SIG-M5 treated with dmso at 0.1 percent for 504 hours (cell line): ENCODE results near the gene VWA5B1.

Experiments
- DNase-seq: peaks from one replicate; lab custom pipeline; 2025; ENCODE audit not compliant: unreplicated experiment; lab: John Stamatoyannopoulos, UW

The VWA5B1 gene

DNA sequence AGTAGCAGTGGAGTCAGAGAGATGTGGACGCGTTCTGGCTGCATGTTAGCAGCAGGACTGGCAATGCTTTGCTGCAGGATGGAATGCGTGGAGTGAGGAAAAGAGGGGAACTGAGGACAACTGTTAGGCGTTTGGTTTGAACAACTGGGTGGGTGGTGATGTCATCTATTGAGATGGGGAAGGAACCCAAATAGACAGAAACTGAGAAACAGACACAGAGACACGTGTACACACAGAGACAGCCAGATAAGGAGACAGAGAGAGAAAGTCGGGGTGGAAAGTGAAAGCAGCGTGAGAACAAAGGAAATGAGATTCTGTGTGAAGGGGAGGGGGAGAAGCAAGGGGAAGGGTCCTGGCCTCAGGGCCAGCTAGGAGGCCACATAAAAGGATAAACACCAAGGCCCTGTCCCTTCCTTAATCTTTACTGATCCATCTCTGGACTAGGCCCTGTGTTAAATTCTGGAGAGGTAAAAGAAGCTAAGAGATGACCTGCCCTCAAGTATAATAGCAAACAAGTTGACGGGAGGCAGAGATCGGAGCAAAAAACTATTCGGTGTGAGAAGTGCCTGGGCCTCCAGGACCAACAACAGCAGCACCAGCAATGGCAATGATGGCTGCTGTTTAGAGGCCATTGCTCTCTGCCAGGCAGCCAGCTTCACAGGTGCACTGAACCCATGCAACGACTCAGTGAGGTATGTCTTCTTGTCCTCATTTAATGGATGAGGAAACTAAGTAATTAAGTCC, 31.6 kb downstream of the VWA5B1 start:
- no peak for DNase-seq

DNA sequence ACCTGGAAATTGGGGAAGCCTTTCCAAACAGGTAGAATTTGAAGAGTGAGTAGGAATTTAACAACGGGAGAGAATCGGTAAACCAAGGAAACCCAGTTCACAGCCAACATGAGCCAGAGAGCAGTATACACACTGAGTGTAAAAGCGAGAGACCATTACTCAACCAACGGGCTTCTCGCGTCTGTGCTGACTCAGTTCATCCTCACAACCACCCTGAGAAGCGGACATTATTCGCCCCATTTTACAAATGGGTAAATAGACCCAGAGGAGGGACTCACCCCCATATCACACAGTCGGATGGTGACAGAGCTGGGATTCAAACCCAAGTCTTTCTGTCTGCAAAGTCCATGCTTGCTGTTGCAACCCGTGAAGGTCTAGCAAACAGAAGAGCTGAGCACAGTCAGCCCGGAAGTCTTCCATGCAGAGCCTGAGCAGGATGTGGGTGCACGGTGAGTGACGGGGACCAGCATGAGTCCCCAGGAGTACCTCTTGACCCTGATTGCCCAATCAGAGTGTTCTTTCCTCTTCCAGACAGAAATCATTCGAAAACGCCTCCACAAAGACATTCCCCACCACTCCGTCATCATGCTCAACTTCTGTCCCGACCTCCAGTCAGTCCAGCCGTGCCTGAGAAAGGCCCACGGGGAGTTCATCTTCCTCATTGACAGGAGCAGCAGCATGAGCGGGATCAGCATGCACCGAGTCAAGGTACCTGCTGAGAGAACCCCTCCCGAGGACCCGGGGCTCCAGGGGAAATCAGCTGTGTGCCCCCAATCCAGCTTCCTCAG, 32.3 kb downstream of the VWA5B1 start:
- DNase-seq = no peak

DNA sequence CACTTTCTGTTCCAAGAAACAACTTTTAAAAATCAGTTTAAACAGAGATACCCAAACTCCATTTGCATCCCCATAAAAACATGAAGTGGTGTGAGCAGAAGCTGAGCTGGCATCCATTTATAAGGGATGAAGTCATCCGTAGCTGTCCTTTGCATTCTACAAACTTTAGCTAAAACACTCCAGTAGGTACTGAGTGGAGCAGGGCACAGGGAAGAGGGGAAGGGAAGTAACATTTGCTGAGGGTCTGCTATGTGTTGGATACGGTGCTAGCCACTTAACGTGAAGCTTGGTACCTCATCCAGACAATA, 32.9 kb downstream of the VWA5B1 start:
- DNase-seq = no peak

DNA sequence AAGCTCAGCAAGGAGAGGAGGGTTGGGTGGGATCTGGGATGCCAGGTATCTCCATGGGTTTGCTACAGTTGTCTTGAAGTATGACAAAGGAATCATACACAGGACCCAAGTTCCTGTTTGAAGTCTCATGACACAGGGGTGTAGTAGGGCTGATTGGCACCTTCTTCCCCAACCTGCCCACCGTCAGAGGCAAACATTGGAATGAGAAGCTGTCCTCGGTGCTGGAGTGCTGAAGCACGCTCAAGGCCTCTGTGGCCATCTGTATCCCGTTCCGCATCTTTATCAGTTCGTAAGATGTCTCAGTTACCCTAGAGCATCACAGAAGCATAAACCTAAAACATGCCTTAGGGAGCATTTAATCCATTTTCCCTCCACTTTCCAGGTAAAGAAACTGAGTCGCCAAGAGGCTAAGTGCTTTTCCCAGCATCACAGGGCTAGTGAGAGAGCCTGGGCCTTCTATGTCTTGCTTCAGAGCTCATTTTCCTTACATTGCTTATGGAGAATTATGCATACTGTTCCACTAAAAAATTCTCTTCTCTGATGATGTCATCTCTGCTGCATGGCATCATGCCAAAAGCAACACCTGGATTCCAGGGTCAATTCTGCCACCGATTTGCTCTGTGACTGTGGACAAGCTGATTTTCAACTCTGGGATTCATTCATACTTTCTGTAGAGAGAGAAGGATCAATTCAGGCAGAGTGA, 34.2 kb downstream of the VWA5B1 start:
- DNase-seq = no peak

DNA sequence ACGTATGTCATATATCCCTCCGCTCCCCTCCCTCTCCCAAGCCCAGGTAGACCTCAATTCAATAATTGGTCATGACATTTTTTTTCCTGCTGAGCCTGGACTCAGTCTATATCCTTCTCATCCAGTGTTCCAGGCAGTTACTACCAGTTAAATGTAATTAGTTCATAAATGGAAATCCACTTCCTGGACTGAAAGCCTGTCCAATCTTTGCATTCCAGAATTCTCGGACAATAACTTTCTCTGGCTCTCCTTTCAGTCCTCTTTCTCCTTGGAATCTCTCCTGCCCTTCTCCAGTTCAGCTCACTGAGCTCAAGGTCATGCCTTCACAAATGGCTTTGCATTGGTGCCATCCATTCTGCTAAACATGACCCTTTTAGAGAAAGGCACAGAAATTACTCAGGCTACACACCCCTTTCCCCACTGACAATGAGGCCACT, 34.8 kb downstream of the VWA5B1 start:
- DNase-seq = no peak

DNA sequence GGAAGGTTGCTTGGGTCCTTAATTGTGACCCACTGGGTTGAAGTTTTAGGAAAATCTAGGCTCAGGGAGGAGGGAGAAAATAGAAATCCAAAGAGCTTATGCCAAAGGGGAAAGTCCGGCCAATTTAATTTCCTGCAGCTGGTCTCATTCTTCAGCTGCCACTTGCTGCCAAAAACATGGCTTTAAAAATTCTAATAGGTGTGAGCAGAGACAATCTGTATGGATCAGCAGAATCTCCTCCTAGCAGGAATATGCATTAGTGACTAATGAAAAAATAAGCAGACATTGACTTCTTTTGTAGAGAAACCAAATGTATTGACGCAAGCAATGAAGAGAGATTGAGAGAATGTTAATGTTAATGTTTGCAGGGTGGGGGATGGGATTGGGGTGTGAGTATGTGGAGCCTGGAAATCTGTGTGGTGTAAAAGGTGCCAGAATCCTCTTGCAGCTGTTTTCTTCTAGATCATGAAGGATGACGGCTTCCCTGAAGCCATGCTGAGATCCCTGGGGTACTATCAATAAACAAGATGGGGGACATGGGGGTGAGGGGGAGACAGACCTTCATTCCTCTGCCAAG, 35.3 kb downstream of the VWA5B1 start:
- DNase-seq = no peak

DNA sequence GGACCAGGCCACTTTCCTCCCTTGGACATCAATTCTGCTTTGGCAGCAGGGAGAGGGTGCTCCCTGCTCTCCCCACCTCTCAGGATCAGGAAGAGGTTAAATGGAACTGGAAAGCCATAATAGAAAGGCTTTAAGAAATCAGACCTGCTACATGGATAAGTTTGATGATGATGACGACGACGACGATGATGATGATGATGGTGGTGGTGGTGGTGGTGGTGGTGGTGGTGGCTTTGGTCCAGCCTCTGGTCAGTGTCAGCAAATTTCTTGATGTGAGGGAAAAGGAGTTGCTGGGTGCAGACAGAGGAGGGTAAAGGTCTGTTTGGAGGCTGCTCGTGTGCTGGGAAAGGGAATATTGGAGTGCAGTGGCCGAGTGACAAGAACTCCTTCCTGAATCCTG, 36.8 kb downstream of the VWA5B1 start:
- DNase-seq = no peak

DNA sequence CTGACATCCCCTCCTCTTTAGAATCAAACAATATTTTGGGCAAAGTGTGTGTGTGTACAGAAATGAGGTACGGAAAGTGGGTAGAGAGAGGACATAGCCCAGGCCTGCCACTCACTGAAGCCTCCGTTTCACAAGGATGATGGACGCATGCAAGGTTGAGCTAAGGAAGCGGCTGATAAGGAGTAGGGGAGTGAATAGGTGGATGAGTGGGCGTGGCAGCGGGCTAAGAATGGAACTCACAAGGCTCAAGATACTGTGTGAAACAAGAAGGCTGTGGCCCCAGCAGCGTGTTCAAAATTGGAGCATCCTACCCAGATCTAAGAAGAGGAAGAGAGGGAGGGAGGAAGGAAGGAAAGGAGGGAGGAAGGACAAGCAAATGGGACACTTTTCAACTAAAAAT, 37.5 kb downstream of the VWA5B1 start:
- no peak for DNase-seq

DNA sequence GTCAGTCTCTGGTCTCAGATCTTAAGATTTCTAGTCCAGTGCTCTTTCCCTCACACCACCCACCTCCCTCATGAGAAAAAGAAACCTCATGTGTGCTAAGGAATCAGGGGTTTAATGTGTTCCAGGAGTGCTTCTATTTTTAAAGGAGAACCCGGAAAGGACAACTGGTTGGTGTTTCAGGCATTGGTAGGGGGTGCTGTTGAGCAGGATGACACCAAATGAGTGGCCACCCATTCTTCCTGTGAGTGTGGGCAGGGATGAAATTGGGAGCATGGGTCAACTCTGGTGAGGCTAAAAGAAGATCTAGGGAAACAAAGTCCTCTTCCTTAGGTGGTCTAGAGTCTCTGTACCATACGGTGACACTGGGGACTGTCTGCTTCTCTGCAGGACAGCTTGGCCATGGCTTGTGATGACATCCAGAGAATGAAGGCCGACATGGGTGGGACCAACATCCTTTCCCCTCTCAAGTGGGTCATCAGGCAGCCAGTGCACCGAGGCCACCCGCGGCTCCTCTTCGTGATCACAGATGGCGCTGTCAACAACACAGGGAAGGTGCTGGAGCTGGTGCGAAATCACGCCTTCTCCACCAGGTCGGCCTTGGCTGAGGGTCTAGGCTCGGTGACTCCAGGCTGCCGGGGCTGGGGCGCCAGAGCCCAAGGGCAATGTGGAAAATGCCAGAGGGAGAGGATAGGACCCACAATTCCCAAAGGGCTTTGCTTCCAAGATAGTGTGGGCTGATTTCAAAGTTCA, 39.3 kb downstream of the VWA5B1 start:
- DNase-seq = no peak

DNA sequence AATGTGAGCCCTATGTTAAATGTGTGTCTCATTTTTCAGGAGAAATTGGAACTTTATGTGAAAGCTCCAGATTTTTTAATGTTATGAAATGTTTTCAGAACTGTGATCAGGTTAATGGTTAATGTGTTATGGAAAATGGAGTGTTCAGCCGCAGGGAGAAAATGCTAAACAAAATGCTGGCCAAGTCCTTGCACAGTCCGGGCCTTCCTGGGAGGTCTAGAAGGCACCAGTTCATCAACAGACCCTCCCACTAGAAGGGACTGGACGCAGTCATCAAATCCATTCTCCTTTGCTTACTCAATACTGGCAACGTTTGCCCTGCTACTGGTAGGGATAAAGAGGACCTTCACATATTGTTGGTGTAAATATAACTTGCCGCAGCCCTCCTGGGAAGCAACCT, 43.4 kb downstream of the VWA5B1 start:
- DNase-seq = no peak

DNA sequence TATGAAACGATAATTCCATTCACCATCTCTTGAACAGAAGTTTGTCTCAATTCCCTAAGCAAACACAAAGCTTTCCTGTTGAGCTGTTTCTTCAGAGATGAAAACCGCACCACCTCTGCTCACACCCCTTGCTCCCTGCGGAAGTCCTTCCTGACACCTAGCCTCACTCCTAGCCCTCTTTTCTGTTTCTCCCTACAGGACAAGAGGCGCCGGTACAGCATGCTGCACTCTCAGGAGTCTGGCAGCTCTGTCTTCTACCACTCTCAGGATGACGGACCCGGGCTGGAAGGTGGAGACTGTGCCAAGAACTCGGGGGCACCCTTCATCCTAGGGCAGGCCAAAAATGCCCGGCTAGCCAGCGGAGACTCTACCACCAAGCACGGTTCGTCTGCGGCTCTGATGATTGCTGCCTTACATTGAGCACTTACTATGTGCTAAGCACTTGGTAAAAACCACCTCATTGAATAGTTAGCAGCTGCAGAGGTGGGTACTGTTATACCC, 45.5 kb downstream of the VWA5B1 start:
- DNase-seq = no peak

DNA sequence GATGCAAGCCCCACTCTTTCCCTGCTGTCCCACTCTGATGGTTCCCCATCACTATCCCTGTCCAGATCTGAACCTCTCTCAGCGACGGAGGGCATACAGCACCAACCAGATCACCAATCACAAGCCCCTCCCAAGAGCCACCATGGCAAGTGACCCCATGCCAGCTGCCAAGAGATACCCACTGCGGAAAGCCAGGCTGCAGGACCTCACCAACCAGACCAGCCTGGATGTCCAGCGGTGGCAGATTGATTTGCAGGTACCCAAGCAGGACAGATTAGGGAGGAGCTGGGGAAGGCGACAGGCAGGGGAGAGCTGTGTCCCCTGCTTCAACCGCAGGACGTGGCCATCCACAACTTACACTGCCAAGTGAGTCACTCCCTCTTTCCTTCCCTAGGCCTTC, 46.9 kb downstream of the VWA5B1 start:
- DNase-seq = no peak

DNA sequence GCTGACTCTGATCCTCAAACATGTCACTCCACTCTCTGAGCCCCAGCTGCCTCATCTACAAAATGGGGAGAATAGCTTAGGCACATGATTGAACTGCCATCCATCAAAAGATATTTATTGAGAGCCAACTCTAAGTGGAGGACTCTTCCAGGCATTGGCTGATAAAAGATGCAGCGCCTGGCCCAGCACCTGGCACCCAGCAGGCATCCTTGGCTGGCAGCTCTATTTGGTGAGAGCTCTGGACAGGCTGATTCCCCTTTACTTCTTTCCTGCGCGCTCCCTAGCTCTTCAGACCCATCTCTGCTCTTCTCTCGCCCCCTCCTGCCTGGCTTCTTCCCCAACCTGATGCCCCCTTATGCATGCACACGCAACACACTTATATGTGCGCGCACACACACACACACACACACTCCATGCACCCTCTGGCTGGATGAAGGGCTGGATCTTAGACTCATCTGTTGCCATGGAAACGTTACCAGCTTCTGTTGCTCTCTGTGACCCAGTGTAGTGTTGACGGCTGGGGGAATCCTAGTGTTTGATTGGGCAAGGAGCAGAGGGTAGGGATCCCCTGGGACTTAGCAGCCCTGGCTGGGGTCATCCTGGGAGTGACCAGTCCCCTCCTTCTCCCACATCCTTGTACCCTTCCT, 49.3 kb downstream of the VWA5B1 start:
- no peak for DNase-seq

DNA sequence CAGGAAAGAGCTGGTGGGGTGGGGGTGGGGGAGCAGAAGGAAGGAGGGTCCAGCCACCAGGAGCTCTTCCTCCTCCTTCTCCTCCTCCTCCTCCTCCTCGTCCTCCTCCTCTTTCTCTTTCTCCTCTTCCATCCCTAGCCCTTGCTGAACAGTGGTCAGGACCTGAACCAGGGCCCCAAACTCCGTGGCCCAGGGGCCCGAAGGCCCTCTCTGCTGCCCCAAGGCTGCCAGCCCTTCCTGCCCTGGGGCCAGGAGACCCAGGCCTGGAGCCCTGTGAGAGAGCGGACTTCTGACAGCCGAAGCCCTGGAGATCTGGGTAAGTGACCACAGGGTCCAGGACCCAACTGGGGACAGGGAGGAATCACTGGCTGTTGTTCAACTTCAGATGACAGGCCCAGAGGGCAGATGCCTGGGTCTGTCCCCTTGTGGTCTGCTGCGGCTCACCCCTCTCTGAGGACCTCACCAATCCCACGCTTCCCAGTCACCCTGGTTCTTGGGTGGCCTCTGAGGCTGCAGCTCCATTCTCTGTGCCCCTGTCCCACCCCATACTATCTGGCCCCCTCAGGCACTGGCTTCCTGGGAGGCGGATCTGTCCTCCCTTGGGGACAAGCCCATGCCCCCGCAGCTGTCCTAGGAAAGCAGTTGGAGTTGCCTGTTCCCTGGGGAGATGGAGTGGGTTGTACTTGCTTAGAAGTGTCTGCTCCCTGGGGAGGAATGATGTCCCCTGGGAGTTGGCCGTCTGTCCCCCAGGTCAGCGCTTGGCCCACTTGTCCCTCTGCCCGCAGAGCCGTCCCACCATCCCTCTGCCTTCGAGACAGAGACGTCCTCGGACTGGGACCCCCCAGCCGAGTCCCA, 51.8 kb downstream of the VWA5B1 start:
- no peak for DNase-seq

DNA sequence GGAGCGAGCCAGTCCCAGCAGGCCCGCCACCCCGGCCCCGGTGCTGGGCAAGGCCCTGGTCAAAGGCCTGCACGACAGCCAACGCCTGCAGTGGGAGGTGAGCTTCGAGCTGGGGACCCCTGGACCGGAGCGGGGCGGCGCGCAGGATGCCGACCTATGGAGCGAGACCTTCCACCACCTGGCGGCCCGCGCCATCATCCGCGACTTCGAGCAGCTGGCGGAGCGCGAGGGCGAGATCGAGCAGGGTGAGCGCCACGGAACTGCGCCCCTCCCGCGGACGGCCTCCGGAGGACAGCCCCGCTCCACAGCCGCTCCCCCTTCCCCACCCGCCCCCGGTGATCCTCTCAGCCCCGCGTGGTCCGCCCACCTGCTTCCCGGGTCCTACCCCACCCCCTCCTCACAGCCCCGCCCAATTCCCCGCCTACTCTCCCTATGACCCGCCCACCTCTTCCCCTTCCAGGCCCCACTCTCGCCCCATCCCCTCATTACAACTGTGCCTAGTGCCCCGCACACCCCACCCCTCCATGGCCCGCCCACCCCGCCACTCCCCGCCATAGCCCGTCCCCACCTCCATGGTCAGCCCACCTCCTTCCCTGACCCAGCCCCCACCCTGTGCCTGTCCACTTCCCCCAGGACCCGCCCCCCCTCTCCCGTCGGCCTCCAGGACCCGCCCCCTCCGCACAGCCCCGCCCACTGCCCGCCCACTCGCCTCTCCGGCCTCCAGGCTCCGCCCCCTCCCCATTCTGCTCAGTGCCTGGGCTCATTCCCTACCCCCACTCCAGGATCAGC, 52.7 kb downstream of the VWA5B1 start:
- DNase-seq = no peak

DNA sequence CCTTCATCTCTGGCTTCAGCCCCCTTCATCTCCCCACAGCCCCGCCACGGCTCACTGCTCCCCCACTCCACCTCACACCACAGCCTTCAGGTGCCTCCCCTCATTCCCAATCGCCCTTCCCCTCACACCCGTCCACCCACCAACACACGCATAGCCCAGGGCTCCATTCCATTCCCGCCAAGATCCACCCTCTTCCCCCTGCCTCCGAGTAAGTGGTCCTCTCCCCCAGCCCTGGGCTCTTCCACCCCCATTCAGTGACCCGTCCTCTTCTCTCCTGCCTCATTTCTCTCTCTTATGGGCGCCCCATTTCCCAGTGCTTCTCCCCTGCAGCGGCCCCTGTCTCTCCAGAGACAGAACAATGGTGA, 53.2 kb downstream of the VWA5B1 start:
- no peak for DNase-seq

DNA sequence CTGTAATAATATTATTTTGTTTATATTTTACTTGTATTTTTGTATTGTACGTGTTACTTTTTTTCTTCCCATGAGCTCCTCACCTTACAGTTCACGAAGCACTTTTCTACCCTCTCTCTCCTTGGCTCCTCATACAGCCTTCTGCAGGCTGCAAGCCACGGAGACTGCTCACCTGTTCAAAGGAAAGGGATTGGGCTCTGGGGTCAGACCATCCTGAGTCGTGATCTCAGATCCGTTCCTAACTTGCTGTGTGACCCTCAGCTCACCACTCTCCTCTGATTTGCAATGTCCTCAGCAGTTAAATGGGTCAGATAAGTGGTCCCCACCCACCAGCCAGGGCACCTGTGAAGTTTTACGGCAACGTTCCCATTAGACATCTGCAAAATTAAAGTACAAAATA, 54.1 kb downstream of the VWA5B1 start:
- no peak for DNase-seq

DNA sequence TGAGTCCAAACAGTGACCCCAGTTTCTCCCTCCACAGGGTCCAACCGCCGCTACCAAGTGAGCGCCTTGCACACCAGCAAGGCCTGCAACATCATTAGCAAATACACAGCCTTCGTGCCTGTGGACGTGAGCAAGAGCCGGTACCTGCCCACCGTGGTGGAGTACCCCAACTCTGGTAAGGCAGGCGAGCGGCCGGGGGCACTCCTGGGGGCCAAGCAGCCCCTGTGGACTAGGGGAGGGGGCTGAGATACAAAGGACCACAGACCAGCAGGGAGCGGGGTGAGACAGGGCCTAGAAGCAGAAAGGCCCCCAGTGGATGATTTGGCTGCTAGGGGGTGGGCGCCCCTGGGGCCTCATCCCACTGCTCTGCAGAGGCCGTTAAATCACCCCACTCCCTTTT, 54.7 kb downstream of the VWA5B1 start:
- DNase-seq = no peak

DNA sequence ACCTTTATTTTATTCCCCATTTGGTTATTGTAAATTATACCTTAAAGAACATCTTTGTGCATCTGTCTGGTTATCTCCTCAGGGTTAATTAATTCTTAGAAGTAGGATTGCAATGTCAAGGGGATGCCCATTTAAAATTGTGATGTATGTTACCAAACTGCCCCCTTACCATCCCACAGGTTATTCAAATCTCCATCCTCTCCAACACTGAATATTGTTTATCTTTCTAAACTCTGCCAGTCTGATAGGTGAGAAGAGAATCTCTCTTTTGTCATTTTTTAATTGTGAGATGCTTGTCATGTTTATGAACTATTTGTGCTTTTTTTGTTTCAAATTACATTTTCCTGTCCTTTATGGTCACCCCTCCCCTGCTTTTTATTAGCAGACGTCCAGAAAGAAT, 55.8 kb downstream of the VWA5B1 start:
- DNase-seq = no peak
